G401.6 (cell line): ENCODE results near the gene BTD.

Experiments used
- FAIRE-seq: peaks from 2 replicates; lab custom pipeline; 2012; peaks lifted over from hg19 to GRCh38; lab: Jason Lieb, UNC

The BTD gene

GRCh38 chr3:15636028-15636709 lies 34.6 kb downstream of the BTD start:
- FAIRE-seq = no peak

GRCh38 chr3:15637131-15637951 lies 35.8 kb downstream of the BTD start:
- no peak for FAIRE-seq

- no peak for FAIRE-seq
Observed at GRCh38 chr3:15638193-15638890, 36.8 kb downstream of the BTD start.

- no peak for FAIRE-seq
Observed at GRCh38 chr3:15638891-15639262, 37.3 kb downstream of the BTD start.

DNA sequence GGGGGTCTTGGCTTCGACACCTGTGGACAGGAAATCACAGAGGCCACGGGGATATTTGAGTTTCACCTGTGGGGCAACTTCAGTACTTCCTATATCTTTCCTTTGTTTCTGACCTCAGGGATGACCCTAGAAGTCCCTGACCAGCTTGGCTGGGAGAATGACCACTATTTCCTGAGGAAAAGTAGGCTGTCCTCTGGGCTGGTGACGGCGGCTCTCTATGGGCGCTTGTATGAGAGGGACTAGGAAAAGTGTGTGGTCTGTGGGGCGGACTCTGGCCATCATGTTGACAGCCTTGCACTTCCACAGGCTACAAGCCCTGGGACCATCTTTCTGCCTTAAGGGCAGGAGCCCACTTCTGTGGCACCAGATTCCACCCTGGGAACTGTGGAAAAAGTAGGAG lies 43.7 kb downstream of the BTD start:
- FAIRE-seq = no peak

DNA sequence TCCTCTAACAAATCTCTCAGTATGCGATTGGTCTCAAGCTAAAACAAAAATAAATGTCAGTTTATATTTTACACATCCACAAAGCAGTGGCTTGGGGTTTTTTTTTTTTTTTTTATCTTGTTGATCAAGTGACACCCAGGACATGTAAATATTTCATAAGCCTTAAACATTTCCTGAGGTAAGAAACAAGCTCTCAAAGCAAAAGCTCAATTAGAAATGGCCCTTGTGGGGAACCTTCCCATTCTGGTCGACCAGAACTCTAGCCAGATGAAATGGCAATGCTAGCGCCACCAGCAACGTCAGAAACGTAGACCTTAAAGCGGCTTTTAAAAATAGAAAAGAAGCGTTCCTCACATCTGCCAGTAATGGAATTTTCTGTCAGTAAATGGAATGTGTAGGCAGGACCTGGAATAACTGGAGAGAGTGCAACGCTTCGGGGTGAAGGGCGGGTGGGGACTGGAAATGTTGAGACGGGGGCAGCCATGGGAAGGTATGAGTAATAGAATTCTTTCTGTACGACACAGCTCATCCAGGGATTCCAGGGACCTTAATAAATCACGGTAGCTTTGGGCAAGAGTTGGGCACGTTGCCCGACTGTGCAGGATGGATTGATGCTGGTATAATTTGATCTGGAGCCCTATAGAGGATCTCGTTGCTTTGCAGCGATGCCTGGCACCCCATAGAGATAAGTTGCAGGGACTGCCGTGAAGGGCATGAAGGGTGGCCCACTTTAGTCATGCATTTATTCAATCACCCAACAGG lies 44.4 kb downstream of the BTD start:
- no peak for FAIRE-seq

- no peak for FAIRE-seq
Observed at GRCh38 chr3:15646851-15647511, 45.4 kb downstream of the BTD start.

GRCh38 chr3:15647611-15648167 lies 46.1 kb downstream of the BTD start:
- no peak for FAIRE-seq

DNA sequence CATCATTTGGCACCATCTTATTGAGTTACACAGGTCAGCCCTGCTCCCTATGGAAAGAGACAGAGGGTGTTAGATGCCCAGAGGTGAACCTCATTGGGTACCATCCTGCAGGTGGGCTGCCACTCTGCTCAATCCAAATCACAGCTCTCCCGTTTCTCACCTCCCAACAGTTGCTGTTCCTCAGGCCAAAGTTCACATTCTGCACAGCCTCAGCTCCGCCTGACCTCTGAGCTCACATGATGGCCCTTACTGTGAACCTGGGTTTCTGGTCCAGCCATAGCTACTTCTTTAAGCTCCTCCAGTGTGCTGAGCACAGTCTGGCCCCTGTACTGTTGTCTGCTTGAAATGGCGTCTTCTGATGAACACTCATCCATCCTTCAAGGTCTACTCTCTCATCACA lies 47.8 kb downstream of the BTD start:
- FAIRE-seq = no peak

GRCh38 chr3:15649858-15650257 lies 48.3 kb downstream of the BTD start:
- FAIRE-seq = no peak

- no peak for FAIRE-seq
Observed at GRCh38 chr3:15651396-15651795, 49.9 kb downstream of the BTD start.

GRCh38 chr3:15653321-15653720 lies 51.8 kb downstream of the BTD start:
- no peak for FAIRE-seq

DNA sequence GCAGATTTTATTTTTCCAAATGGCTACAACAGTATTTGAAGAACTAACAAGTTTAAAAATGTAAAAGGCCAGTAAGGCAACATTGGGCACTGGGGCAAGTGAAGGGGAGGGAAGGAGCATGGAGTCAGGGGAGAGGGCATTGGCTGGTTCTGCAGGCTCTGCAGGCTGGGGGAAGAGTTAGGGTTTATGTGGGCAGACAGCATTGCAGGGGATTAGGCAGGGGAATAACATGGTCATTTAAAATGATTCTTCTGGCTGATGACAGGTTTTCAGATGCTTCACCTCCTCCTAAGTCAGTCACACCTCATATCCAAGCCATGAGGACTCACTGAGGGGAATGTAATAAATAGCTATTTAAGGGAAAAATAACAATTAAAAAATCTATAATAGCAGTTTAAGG lies 52.6 kb downstream of the BTD start:
- FAIRE-seq = no peak

DNA sequence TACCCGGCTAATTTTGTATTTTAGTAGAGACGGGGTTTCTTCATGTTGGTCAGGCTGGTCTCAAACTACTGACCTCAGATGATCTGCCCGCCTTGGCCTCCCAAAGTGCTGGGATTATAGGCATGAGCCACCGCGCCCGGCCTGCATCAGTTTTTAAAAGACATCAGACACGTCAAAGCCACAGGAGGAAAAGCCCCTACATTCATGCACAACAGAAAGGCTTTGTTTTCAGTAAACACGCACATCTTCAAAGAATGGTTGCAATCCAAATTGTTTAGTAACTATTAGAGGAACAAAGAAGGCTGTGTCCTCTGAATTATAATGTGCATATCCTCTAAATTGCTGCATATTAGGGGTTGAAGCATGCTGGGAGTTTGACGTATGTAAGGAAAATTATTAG lies 53.3 kb downstream of the BTD start:
- no peak for FAIRE-seq

DNA sequence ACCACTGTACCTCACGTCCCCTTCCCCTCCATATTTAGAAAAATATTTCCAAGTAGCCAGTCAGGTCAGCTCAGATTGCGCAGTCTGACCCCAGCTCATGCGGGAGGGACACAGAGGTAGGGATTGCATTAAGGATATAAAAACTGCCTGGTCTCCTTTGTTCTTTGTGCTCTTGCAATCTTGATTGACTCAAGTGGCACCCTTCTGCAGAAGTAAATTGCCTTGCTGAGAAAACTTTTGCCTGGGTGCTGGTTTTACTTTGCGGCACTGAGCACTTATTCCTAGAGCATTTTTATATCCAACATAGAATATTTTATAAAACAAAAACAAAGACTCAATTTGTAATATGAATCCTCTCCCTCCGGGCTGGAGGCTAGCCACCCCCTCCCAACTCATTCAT lies 54.8 kb downstream of the BTD start:
- FAIRE-seq = no peak

DNA sequence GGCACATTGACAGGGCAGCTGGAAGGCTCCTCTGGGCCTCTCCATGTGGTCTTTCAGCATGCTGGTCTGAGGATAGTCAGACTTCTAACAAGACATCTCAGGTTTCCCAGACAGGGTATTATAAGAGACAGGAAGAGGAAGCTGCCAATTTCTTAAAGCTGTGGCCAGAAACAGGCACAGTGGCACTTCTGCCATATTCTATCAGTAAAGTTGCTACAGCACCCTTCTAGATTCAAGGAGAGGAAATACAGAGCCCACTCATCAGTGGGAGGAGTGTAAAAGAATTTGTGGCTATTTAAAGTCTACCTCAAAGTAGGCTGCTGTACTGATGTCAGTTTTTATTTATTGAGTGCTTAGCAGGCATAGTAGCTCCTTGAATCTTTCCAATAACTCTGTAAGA lies 55.5 kb downstream of the BTD start:
- FAIRE-seq = no peak

GRCh38 chr3:15659254-15659975 lies 57.9 kb downstream of the BTD start:
- FAIRE-seq = no peak

GRCh38 chr3:15660055-15660935 lies 58.8 kb downstream of the BTD start:
- no peak for FAIRE-seq

- FAIRE-seq = no peak
Observed at GRCh38 chr3:15664144-15664543, 62.6 kb downstream of the BTD start.
